HG03196 (cell line): ENCODE measurements around the gene CATSPERD.
"Not testable (repeated sequence)": the region's sequence is repeated elsewhere in the genome, so short reads cannot be mapped to it uniquely, and the experiment has no call there.

Experiments
- ATAC-seq: cut with Tn5 transposase; IDR thresholded peaks from one replicate; pipeline ENCODE4 v1.9.1; 2021; ENCODE audit not compliant: unreplicated experiment

Gene CATSPERD

DNA sequence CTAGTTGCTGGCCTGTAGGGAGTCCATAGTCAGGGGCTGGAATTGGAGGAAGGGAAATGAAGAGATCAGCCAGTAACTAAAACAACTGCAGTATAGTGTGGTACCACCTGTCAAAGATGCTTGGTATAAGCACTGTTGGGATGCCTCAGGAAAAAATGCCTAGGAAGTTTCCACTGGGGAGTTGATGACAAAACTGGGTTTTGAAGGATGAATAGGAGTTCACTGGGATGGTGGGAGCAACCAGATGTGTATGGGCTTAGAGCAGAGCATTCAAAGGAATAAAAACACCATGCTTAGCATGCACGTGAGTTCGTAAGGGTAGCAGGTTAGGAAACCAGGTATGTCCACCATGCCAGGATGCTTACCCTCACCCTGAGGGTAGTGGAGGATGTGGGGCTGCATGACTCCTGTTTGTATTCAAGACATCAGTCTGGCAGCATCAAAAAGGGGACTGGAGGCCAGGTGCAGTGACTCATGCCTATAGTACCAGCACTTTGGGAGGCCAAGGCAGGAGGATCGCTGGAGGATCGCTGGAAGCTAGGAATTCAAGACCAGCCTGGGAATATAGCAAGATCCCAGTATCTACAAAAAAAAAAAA is 7.1 kb downstream of the CATSPERD start:
- no peak for ATAC-seq

DNA sequence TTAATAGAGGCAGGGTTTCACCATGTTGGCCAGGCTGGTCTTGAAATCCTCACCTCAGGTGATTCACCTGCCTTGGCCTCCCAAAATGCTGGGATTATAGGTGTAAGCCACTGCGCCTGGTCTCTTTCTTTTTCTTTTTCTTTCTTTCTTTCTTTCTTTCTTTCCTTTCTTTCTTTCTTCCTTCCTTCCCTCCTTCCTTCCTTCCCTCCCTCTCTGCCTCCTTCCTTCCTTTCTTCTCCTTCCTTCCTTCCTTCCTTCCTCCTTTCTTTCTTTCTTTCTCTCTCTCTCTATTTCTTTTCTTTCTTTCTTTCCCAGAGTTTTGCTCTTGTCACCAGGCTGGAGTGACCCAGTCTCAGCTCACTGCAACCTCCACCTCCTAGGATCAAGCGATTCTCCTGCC is 12.7 kb downstream of the CATSPERD start:
- not testable (repeated sequence) for ATAC-seq

DNA sequence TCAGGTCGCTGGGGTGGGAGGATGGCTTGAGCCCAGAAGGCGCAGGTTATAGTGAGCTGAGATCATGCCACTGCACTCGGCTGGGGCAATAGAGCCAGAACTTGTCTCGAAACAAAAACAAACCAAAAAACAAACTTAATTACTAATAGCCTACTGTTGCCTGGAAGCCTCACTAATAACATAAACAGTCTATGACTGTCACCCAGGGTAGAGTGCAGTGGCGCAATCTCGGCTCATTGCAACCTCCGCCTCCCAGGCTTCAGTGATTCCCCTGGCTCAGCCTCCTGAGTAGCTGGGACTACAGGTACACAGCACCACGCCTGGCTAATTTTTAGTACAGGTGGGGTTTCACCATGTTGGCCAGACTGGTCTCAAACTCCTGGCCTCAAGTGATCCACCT is 18.0 kb downstream of the CATSPERD start:
- ATAC-seq: no peak

DNA sequence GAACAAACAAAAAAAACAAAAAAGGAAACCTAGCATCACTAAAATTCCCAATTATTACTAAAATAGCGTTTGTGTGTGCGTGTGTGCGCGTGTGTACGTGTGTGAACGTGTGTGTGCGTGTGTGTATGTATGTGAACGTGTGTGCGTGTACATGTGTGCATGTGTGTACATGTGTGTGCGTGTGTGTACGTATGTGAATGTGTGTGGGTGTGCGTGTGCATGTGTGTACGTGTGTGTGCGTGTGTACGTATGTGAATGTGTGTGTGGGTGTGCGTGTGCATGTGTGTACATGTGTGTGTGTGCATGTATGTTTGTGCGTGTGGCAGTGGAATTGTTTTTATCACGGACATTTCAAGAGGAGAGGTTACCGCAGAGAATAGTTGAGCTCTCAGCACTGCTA is 21.6 kb downstream of the CATSPERD start:
- ATAC-seq: no peak

DNA sequence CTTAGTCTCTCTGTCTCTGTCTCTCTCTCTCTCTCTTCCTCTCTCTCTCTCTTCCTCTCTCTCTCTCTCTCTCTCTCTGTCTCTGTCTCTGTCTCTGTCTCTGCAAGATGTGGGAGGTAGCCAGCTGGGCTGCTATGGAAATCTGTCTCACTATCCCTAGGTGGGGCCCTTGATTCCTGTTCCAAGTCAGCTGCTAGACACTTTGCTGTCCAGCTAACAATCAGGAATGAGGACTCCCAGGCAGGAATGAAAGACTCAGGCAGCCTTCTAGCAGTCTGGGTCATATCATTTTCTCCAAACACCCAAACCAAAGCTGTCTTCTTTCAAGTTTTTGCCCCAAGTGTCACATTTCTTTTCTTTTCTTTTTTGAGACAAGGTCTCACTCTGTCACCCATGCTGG is 23.2 kb downstream of the CATSPERD start:
- ATAC-seq: no peak

DNA sequence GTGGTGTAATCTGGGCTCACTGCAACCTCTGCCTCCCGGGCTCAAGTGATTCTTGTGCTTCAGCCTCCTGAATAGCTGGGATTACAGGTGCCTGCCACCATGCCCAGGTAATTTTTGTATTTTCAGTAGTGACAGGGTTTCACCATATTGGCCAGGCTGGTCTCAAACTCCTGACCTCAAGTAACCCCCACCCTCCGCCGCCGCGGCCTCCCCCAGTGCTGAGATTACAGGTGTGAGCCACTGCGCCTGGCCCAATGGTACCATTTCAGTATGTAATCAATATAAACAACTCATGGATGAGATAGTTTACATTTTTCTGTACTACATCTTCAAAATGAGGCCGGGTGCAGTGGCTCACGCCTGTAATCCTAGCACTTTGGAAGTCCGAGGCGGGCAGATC is 24.6 kb downstream of the CATSPERD start:
- not testable (repeated sequence) for ATAC-seq

DNA sequence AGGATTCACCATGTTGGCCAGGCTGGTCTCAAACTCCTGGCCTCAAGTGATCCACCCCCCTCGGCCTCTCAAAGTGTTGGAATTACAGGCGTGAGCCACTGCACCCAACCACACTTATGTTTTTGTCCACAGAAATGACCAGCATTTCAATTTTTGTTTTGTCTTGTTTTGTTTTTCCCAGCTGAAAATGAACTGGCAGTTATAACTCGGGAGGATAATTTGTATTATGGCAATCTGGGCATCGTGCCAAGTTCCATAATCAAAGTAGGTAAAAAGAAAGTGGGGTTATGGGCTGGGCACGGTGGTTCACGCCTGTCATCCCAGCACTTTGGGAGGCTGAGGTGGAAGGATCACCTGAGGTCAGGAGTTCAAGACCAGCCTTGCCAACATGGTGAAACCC is 28.5 kb downstream of the CATSPERD start:
- ATAC-seq: not testable (repeated sequence)

DNA sequence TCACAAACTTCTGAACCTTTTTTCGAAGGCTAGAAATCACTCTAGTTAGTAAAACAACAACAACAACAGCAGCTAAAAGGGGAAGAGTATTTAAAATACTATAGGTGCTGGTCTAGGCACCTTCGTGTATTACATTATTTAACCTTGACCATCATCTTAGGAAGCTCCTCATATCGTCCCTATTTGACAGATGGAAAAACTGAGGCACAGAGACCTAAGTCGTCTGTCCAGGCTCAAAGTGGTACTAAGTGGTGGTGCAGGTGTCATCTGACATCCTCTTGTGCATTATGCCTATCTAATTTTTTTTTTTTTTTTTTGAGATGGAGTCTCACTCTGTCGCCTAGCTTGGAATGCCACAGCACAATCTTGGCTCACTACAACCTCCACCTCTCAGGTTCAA is 29.1 kb downstream of the CATSPERD start:
- ATAC-seq: no peak

DNA sequence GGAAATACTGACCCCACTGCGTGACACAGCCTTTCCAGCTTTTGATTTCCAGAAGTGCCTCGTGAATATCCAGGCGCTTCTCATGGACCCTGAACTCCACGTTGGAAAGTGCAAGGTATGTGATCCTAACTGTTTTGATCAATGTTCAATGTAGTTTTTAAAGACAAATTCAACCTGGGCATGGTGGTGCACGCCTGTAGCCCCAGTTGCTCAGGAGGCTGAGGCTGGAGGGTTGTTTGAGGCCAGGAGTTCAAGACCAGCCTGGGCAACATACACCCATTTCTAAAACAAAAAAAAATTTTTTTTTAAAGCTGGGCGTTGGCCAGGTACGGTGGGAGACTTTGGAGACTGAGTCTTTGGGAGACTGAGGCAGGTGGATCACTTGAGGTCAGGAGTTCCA is 31.3 kb downstream of the CATSPERD start:
- ATAC-seq: no peak

DNA sequence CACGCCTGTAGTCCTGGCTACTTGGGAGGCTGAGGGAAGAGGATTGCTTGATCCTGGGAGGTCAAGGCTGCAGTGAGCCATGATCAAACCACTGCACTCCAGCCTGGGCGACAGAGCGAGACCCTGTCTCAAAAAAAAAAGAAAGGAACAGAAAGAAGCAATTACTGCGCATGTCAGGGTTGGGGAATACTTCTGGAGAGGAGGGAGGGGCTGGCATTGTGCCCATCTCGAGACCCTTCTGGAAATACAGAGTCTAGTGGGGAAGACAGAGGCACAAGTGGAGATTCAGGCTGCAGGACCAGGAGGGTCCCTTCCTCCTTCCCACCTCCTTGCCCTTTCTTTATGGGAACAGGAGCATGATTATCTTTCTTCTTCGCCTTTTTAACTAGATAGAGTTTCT is 33.3 kb downstream of the CATSPERD start:
- no peak for ATAC-seq

DNA sequence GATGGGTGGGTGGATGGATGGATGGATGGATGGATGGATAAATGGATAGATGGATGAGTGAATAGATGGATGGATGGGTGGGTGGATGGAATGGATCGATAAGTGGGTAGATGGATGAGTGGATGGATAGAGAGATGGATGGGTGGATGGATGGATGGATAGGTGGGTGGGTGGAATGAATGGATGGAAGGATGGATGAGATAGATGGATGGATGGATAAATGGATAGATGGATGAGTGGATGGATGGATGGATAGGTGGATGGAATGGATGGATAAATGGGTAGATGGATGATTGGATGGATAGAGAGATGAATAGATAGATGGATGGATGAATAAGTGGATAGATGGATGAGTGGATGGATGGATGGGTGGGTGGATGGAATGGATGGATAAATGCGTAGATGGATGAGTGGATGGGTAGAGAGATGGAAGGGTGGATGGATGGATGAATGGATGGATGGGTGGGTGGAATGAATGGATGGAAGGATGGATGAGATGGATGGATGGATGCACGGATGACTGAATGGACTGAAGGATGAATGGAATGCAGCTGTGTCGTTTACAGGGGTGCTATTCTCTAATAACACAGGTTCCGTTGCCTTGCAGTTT is 42.3 kb downstream of the CATSPERD start:
- no peak for ATAC-seq

DNA sequence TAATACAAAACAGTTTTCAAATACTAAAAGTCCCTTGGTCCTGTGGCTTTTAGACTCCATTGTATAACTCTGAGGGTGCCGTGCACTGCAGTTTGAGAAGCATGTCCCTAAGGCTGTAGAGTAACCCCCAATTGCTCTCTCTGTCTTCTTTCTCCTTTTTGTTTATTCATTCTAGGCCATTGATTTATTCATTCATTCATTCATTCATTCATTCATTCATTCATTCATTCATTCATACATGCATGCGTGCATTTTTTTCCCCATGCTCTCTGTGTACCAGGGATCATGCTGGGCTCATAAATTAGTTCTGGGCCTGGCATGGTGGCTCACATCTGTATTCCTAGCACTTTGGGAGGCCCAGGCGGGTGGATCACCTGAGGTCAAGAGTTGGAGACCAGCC is 44.8 kb downstream of the CATSPERD start:
- no peak for ATAC-seq

DNA sequence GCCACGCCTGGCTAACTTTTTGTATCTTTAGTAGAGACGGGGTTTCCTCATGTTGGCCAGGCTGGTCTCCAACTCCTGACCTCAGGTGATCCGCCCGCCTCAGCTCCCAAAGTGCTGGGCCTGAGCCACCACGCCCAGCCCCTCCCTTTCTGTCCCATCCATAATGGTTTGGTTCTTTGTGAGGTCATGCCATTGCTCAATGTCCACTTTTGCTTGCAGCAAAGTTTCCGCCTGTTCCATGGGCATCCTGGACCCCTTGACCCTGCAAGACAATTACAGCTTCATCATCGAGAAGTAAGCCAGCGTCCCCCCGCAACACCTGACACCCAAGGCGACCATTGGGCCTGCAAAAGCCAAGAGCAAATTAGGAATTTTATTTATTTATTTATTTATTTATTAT is 47.5 kb downstream of the CATSPERD start:
- no peak for ATAC-seq

DNA sequence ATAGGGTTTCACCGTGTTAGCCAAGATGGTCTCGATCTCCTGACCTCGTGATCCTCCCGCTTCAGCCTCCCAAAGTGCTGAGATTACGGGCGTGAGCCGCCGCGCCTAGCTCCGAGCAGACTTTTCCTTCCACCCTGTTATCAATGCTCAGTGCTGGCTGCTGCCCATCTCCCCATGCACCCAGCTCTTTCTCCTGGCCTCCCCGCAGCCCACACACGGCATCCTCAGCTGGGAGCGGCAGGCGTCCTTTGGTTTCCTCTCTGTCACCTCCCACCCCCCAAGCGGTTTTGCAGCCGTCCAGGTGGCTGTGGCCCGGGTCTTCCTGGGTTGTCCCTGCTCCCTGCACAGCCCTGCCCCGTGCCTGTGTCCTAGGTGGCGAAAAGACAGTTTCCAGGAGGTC is 52.0 kb downstream of the CATSPERD start:
- no peak for ATAC-seq

DNA sequence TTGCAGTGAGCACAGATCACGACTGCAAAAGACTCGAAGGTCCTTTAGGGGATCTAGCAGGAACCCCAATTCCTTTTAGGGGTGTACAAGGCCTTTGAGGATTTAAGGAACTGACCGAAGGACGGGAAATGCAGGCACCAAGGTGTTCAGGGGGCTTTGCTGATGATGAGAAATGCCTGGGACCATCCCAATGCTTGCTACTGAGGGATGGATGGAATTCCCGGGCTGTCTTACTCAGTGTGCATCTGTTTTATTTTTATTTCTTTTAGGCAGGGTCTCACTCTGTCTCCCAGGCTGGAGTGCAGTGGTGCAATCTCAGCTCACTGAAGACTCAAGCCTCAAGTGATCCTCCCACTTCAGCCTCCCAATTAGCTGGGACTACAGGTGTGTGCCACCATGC is 52.8 kb downstream of the CATSPERD start:
- ATAC-seq: no peak

DNA sequence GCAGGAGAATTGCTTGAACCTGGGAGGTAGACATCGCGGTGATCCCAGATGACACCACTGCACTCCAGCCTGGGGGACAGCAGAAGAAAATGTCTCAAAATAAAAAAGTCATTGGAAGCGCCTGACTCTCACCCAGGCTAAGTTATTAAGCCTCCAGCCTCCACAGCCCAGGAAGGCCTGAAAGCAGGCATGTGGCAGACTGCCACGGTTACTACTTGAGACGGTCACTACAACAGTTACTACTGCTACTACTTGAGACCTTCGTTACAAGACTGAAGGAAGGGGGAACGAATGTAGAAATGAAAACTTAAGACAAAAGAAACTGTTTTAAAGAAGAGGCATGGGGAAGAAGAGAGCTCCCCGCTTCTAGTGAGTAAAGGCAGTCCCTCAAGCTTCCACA is 54.5 kb downstream of the CATSPERD start:
- ATAC-seq: no peak

DNA sequence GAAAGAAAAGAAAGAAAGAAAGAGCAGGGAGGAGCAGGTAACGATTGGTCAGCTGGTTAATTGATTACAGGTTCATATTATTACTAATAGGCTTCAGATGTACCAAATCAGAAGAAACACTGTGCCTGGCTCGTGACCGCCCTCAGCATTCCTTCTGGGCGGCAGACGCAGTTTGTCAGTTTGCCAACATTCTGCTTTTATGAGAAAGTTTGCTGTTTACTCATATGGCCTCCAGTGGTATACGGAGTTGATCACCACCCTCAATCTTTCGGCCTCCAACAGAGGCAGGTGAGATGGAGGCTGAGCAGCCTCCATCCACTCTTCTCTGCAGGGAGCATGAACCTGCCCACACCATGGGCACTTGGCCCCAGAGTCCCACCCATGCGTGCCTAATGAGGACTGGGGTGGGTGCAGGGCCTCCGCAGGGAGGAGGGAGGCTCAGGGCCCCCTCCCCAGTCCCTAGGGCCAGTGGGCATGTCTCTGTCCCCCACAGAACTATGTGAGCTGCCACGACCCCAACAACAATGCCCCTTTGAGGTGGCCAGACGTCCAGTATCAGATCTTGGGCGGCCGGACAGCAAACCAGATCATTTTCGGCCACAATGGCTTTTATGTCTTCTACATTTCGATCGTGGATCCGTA is 55.4 kb downstream of the CATSPERD start:
- no peak for ATAC-seq

DNA sequence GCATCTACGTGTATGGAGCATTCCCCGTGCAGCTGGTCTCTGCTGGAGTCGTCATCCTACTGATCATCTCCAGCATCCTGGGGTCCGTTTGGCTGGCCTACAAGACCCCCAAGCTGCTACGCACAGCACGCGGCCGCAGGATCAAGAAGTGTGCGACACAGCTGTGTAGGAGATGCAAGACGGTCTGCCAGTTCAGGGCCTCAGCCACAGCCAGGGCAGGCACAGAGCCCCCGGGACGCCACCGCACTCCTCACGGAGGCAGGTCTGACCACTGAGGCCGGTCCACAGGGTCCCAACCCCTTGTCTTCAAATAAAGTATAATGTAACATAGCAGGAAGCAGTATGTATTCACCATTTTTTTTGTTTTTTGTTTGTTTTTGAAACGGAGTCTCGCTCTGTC is 58.0 kb downstream of the CATSPERD start:
- no peak for ATAC-seq

DNA sequence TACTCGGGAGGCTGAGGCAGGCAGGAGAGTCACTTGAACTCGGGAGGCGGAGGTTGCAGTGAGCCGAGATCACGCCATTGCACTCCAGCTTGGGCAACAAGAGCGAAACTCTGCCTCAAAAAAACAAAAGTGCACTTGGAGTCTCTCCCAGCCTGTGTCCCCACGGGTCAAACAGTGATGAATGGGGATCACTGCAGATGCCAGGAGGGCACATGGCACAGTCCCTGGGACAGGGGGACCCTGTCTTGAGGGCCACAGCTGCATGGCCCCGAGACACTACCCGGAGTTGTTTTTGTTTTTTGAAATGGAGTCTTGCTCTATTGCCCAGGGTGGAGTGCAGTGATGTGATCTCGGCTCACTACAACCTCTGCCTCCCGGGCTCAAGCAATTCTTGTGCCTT is 60.5 kb downstream of the CATSPERD start:
- not testable (repeated sequence) for ATAC-seq

DNA sequence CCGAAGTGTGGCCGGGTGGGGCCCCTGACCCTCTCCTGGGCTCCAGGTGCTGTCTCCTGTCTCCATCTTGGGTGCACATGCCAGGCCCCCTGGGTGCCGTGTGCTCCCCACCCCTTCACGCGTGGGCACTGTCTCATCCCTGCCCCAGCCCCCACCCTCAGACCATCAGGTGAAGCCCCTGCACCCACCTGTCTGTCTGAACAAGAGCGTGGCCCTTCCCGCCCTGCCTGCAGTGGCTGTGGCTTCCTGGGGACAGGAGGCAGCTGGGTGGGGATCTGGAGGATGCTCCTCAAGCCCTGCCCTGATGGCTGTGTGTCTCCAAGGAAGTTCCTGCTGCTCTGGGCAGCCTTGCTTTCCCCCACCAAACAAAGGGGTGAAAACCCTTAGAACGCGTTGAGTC is 61.9 kb downstream of the CATSPERD start:
- ATAC-seq: no peak

DNA sequence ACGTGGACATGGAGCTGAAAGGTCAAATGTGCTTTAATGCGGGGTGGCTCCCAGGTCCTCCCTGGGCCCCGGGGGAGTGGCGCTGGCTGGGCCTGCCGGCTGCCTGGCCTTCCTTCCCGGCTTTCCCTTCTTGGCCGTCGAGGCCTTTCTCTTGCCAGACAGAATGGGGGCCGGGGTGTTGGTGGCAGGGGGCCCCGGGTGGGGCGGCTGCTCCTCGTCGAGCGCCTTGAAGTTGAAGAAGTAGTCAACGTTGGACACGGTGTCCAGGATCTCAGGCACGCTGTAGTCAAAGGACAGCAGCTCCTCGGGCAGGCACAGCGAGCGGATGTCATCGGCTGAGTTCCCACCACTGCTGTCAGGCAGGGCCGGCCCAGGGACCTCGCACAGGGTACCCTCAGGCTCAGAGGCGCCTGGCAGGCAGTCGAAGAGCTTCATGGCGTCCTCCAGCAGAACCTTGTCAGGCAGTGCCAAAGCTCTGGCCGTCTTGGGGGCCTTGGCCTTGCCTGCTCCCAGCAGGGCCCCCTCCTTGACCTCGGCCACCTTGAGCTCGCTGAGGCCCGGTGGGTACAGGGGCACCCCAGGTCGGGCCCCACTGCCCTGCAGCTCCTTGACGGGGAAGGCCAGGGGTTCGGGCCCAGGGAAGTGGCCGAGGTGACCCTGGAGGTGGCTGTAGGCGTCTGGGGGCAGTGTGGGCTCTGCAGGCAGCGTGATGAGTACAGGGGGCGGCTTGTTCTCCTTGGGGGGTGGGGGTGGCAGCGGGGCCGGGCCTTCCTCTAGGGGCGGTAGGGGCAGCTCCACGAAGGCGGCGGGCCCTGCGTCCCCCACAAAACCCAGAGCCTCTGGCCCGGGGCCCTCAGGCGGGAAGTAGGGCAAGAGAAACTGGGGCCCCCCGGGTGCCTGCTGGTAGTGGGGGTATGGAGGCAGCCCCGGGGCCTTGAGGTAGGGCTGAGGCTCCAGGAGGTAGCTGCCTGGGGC is 62.8 kb downstream of the CATSPERD start:
- no peak for ATAC-seq
